ENCODE data around the gene METAP1.
"Not testable (repeated sequence)": the region's sequence is repeated elsewhere in the genome, so short reads cannot be mapped to it uniquely, and the experiment has no call there.

The METAP1 gene

DNA sequence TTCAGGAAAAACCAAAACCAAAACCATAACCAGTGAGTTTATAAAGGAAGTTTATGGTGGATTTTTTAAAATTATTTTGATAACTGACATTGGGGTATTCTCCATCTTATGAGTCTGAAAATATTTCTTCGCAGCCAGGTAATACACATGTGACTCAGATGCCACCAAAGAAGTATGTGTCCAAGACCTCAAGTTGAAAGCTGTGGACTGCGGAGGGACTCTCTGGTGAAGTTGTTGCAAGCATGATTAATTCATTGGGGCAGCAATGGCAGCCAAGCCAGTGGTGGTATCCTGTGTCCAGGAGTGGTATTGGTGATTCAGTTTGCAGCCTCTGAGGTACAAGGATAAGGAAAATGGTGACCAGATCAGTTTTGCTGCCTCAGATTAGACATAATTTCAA, 107.1 kb downstream of the METAP1 start:
- DNase-seq, result no peak

DNA sequence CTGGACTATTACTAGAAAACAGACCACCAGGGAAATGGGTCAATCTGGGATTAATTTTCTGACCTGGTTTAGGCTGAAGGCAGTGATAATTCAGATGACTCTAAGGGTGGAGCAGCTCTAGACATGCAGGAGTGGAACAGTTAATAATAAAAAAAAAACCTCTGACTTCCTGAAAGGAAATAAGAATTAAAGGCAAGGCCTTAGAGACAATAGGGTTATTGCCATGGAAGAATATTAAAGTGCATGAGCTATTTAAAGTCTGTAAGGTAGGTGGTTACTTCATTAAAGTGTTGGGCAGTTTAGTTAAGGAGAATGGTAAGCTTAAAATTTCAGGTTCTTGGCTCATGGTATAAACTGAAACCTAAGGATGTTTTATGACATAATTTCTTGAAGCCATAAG, 107.6 kb downstream of the METAP1 start:
- DNase-seq, result no peak

DNA sequence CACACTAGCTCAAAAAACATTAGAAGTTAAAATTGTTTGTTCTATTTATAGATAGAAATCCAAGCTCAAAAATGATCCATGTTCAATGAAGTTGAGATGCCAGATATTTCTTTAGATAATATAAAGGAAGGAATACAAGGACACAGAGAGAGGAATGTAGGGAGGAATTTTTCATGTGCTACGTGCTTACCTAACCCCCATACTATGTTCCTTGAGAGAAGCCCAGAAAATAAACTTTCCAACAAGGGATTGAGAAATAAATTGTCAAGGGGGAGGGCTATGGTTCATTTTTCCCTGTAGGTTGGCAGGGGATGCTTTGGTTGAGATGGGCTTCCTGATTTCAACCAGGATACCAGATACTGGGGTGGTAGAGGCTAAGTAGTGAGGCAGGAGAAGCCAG, 108.6 kb downstream of the METAP1 start:
- no peak for DNase-seq

DNA sequence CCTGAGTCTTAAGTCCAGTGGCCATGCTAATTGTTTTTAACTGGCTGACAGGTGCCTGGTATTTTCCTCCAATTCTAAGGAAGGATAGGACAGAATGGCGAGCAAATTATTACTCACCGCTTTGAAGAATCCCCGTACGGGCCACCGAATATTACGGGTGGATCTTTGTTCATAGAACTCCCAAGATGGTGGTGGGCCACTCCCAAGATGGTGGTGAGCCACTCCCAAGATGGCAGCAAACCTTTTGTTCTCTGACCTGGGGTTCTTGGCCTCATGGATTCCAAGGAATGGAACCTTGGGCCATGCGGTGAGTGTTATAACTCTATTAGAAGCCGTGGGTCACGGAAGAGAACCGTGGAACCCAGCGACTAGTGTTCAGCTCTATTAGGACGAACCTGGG, 113.8 kb downstream of the METAP1 start:
- DNase-seq, result not testable (repeated sequence)

All from NCI-H345 (cell line).